ENCODE measurements around the gene CALB2.

The CALB2 gene

DNA sequence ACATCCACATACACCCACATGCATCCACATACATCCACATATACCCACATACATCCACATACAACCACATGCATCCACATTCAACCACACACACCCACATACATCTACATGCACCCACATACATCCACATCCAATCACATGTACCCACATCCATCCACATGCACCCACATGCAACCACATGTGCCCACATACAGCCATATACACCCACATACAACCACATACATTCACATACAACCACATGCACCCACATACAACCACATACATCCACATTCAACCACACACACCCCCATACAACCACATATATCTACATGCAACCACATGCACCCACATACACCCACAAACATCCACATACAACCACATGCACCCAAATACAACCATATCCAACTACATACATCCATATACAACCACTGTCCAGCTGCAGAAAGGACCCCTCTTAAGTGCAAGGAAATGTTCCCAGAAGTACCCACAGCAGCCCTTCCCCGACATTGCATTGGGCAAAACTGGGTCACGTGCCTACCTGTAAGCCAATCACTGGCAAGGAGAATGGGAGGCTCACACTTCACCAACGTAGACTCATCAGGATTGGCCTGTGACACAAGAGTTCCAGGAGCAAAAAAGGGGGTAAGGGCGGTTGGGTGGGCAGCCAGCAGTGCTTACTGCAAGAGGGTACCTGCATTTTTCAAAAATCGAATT, 18.1 kb downstream of the CALB2 start:
- H3K27ac ChIP-seq (ENCODE audit: low read length): no peak overlapping the region
- no peaks in the 10 kb centered on the region for H3K9me3 ChIP-seq (ENCODE audit: insufficient read depth, low read length)
- H2AFZ ChIP-seq (ENCODE audit: low read depth, low read length): no peak overlapping the region
- H3K4me3 ChIP-seq (ENCODE audit: low read length): no peak overlapping the region
- no peaks in the 10 kb centered on the region for H3K36me3 ChIP-seq (replicated peaks; ENCODE audit: low read depth, low read length)
- no peaks in the 10 kb centered on the region for H3K79me2 ChIP-seq (ENCODE audit: low read length)
- H3K4me1 ChIP-seq (ENCODE audit: low read length): no peaks in the 10 kb centered on the region
- H3K27me3 ChIP-seq (ENCODE audit: low read depth, low read length): peaks cover 30% of the 10 kb centered on the region
- H3K4me2 ChIP-seq (ENCODE audit: low read length): no peak overlapping the region
- no peak overlapping the region for H3K9ac ChIP-seq (ENCODE audit: low read length)
- H4K20me1 ChIP-seq (ENCODE audit: insufficient read depth, low read length): no peaks in the 10 kb centered on the region
- TF ChIP-seq, protein P1, sequence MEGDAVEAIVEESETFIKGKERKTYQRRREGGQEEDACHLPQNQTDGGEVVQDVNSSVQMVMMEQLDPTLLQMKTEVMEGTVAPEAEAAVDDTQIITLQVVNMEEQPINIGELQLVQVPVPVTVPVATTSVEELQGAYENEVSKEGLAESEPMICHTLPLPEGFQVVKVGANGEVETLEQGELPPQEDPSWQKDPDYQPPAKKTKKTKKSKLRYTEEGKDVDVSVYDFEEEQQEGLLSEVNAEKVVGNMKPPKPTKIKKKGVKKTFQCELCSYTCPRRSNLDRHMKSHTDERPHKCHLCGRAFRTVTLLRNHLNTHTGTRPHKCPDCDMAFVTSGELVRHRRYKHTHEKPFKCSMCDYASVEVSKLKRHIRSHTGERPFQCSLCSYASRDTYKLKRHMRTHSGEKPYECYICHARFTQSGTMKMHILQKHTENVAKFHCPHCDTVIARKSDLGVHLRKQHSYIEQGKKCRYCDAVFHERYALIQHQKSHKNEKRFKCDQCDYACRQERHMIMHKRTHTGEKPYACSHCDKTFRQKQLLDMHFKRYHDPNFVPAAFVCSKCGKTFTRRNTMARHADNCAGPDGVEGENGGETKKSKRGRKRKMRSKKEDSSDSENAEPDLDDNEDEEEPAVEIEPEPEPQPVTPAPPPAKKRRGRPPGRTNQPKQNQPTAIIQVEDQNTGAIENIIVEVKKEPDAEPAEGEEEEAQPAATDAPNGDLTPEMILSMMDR (IDR thresholded peaks at IDR 0.05; ENCODE audit: low read depth, low read length): no peak
- TF ChIP-seq EZH2phosphoT487 (IDR thresholded peaks at IDR 0.05; ENCODE audit: low read depth): no peak

DNA sequence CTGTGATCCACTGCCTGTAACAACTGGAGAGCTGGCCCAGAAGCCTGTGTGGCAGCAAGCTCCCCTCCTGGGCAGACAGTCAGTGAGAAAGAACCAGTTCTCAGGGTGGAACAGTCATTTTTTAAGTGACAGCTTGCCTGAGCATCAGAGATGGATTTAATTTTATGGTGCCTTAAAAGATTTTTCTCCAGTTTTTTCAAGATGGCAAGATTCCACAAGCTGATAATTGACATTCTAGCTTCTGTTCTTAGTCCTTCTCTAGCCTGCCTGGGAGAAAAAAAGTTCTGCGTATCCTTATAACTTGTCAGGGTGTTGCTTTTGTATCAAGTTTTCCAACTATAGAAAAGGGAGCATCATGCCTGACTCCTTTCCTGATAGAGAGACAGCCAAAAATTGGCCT, 21.2 kb downstream of the CALB2 start:
- Histone ChIP-seq H2AFZ (ENCODE audit: low read depth, low read length) (no peak overlapping the region), H3K27me3 (ENCODE audit: low read depth, low read length) (peaks cover 9% of the 10 kb centered on the region), H3K4me2 (ENCODE audit: low read length) (no peak overlapping the region), H3K79me2 (ENCODE audit: low read length) (no peaks in the 10 kb centered on the region), H3K4me1 (ENCODE audit: low read length) (no peaks in the 10 kb centered on the region), H4K20me1 (ENCODE audit: insufficient read depth, low read length) (no peaks in the 10 kb centered on the region), H3K4me3 (ENCODE audit: low read length) (no peak overlapping the region), H3K27ac (ENCODE audit: low read length) (no peak overlapping the region), H3K36me3 (replicated peaks; ENCODE audit: low read depth, low read length) (no peaks in the 10 kb centered on the region), H3K9ac (ENCODE audit: low read length) (no peak overlapping the region), H3K9me3 (ENCODE audit: insufficient read depth, low read length) (no peaks in the 10 kb centered on the region)
- TF ChIP-seq EZH2phosphoT487 (IDR thresholded peaks at IDR 0.05; ENCODE audit: low read depth): no peak
- TF ChIP-seq, protein P1 (IDR thresholded peaks at IDR 0.05; ENCODE audit: low read depth, low read length): no peak

DNA sequence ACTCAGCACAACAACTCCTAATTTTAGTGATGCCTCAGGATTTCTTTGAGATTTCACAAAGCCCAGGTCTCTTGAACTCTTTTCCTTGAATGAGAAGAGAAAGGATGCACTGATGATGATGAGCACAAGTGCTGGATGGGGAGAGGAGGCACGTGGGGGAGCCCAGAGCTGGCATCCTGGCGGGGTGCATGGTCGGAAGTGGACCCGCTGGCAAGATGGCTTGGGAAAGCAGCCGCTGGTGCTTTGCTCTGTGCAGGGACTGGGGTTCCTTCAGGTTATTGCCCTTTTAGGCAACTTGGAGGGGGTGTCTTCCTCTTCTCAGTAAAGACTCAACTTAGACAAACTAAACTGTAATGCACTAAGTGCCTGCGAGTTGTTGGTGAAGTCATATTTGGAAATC, 22.3 kb downstream of the CALB2 start:
- Histone ChIP-seq H3K4me1 (ENCODE audit: low read length) (no peaks in the 10 kb centered on the region), H3K27ac (ENCODE audit: low read length) (no peak overlapping the region), H2AFZ (ENCODE audit: low read depth, low read length) (no peak overlapping the region), H4K20me1 (ENCODE audit: insufficient read depth, low read length) (no peaks in the 10 kb centered on the region), H3K9ac (ENCODE audit: low read length) (no peak overlapping the region), H3K4me3 (ENCODE audit: low read length) (no peak overlapping the region), H3K27me3 (ENCODE audit: low read depth, low read length) (peaks cover 9% of the 10 kb centered on the region), H3K36me3 (replicated peaks; ENCODE audit: low read depth, low read length) (no peaks in the 10 kb centered on the region), H3K4me2 (ENCODE audit: low read length) (no peak overlapping the region), H3K79me2 (ENCODE audit: low read length) (no peaks in the 10 kb centered on the region), H3K9me3 (ENCODE audit: insufficient read depth, low read length) (no peaks in the 10 kb centered on the region)
- TF ChIP-seq, protein P1 (IDR thresholded peaks at IDR 0.05; ENCODE audit: low read depth, low read length): no peak
- TF ChIP-seq EZH2phosphoT487 (IDR thresholded peaks at IDR 0.05; ENCODE audit: low read depth): no peak

DNA sequence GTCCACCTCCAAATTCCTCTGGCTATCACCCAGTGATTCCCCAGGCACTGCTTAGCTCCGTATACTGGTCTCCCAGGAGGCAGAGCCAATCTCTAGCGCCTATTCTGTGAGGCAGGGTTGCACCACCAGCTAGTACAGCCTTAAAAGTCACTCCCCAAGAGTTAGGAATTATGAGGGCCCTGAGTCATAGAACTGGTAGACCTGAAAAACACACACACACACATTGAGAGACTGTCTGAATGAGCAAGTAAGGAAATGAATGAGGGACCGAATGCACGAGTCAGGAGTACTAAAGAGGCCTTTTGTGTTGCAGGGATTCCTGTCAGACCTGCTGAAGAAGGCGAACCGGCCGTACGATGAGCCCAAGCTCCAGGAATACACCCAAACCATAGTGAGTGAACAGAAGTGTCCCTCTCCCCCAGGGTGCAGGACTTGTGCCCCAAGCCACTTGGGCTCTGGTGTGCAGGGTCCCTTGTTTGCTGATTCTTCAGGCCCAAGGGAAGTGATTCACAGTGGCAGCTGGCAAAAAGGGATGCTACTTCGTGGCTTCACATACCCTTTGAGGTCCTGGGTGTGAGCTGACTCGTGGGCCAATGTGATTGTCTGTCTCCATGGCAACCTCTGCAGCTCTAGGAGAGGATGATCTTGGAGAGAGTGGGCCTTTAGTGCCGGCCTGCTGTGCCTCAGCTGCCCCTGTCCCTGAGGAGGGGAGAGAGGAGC, 24.7 kb downstream of the CALB2 start:
- TF ChIP-seq EZH2phosphoT487 (IDR thresholded peaks at IDR 0.05; ENCODE audit: low read depth): no peak
- TF ChIP-seq, protein P1 (IDR thresholded peaks at IDR 0.05; ENCODE audit: low read depth, low read length): no peak
- no peak overlapping the region for H3K27ac ChIP-seq (ENCODE audit: low read length)
- H2AFZ ChIP-seq (ENCODE audit: low read depth, low read length): no peak overlapping the region
- H3K9ac ChIP-seq (ENCODE audit: low read length): no peak overlapping the region
- no peaks in the 10 kb centered on the region for H3K36me3 ChIP-seq (replicated peaks; ENCODE audit: low read depth, low read length)
- no peaks in the 10 kb centered on the region for H3K4me1 ChIP-seq (ENCODE audit: low read length)
- H3K79me2 ChIP-seq (ENCODE audit: low read length): no peaks in the 10 kb centered on the region
- no peak overlapping the region for H3K4me3 ChIP-seq (ENCODE audit: low read length)
- peaks cover 22% of the 10 kb centered on the region for H3K27me3 ChIP-seq (ENCODE audit: low read depth, low read length)
- H3K4me2 ChIP-seq (ENCODE audit: low read length): no peak overlapping the region
- H3K9me3 ChIP-seq (ENCODE audit: insufficient read depth, low read length): no peaks in the 10 kb centered on the region
- H4K20me1 ChIP-seq (ENCODE audit: insufficient read depth, low read length): no peaks in the 10 kb centered on the region

All from OCI-LY3 (cell line).